Body of pancreas (tissue), 4 donors: ENCODE data around the gene RASSF8.

ENCODE experiments used
- CTCF ChIP-seq, 7 experiments: fragments of 450-650 bp in 4 of 7; fragments of 200-600 bp in 3 of 7; sonication (generic) in 3 of 7; IDR thresholded peaks; one replicate each; pipeline ENCODE4 v1.5.1; 2016 to 2019; ENCODE audit warnings: antibody characterized with exemption in 7 of 7
- POLR2A ChIP-seq, 3 donors: fragments of 450-650 bp; IDR thresholded peaks; one replicate each; pipeline ENCODE4 v1.6.1; 2016; ENCODE audit warnings: antibody characterized with exemption in 3 of 3, mild to moderate bottlenecking in 2 of 3

GRCh38 chr12:26068503-26068902, 110.0 kb downstream of the RASSF8 start:
- TF ChIP-seq CTCF (IDR thresholded peaks at IDR 0.05) (no peak), POLR2A (IDR thresholded peaks at IDR 0.05) (no peak)
